Epithelial cell of esophagus (primary cell): ENCODE results near the gene GRB10.
"Not testable (repeated sequence)": the region's sequence is repeated elsewhere in the genome, so short reads cannot be mapped to it uniquely, and the experiment has no call there.

Source experiments
- DNase-seq: peaks from one replicate; pipeline ENCODE4 v3.0.0; 2010; ENCODE audit warnings: low read depth
- H3K4me3 ChIP-seq: 2 replicates; pipeline ENCODE4 v1.5.1; 2011; ENCODE audit warnings: mild to moderate bottlenecking, low read length, control low read depth
- CTCF ChIP-seq: IDR thresholded peaks from 2 replicates; pipeline ENCODE4 v1.5.1; 2011; ENCODE audit warnings: low read depth, mild to moderate bottlenecking, low read length, control low read depth, inconsistent platforms; ENCODE audit not compliant: insufficient read depth; ENCODE audit errors: missing control alignments

Gene GRB10

DNA sequence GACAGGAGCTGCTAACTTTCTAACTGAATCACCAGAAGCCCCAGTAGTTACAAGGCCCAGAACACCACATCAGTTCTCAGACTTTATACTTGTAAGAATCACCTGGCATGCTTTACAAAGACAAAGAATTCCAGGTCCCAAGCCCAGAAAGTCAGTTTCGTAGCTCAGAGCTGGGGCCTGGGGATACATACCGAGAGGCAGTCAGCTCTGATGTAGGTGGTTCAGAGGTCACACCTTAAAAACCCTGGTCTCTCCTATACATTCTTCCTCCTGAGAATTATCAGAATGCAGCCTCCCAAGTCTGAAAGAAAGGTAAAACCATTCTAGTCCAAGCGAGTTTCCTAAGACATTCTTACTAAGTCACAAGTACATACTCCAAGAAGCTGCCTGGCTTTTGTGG, 2.3 kb downstream of the GRB10 start:
- no peak overlapping the region for H3K4me3 ChIP-seq
- no peak for TF ChIP-seq CTCF
- DNase-seq = no peak

- TF ChIP-seq CTCF = no peak
- DNase-seq = no peak
- H3K4me3 ChIP-seq = no peak overlapping the region
Observed at GRCh38 chr7:50779427-50779826, 3.3 kb downstream of the GRB10 start.

- no peak for TF ChIP-seq CTCF
- no peak overlapping the region for H3K4me3 ChIP-seq
- no peak for DNase-seq
Observed at GRCh38 chr7:50778189-50778588, 4.5 kb downstream of the GRB10 start.

DNA sequence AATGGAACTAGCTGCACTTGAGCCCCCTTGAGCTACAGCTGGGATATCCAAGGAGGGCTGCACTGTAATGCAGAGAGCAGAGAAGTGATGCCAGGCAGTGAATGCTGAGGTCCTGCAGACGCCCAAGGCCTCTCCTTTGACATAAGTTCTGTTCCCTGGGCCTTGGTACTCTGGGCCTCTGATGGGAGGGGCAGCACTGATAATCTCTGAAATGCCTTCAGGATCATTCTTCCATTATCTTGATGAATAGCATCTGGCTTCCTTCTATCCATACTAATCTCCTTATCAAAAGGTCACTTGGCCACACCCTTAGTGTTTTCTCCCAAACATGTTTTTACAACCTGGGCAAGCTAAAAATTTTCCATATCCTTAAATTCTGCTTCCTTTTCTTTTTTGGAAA, 6.9 kb downstream of the GRB10 start:
- H3K4me3 ChIP-seq = no peak overlapping the region
- no peak for DNase-seq
- no peak for TF ChIP-seq CTCF

- TF ChIP-seq CTCF = no peak
- H3K4me3 ChIP-seq = no peak overlapping the region
- DNase-seq = no peak
Observed at GRCh38 chr7:50775231-50775630, 7.5 kb downstream of the GRB10 start.

GRCh38 chr7:50774319-50774718, 8.4 kb downstream of the GRB10 start:
- H3K4me3 ChIP-seq = no peak overlapping the region
- DNase-seq = no peak
- TF ChIP-seq CTCF = no peak

- not testable (repeated sequence) for DNase-seq, H3K4me3 ChIP-seq
Observed at GRCh38 chr7:50773071-50773470, 9.6 kb downstream of the GRB10 start.
